A549 (cell line): ENCODE data around the gene TAAR9. TPM values are rescaled to one million over a fixed set of nuclear protein-coding genes. Genes with fewer than 3 reads are reported as not detected.
A peak's percentile ranks its signal among the peaks of the same experiment; 100 is the strongest.
"Not testable (repeated sequence)": the region's sequence is repeated elsewhere in the genome, so short reads cannot be mapped to it uniquely, and the experiment has no call there.

Experiments
- ATAC-seq, 2 experiments: fragments of 200-7000 bp in 1 of 2; fragments of >200 bp in 1 of 2; cut with Nextera tagmentation in 1 of 2; cut with Tn5 transposase in 1 of 2; 3 replicates each; pipeline versions ENCODE4 v1.8.0 to v1.9.1; 2018 to 2020; ENCODE audit warnings: mild to moderate bottlenecking in 1 of 2, moderate library complexity in 1 of 2
- CTCF ChIA-PET: fragments of 300-600 bp; sonication (Branson Sonifier 250); formaldehyde crosslinking; extraction: SDS; loops from one replicate; lab custom pipeline; 2021; ENCODE audit warnings: antibody characterized with exemption, inconsistent platforms; lab: Yijun Ruan, JAX
- POLR2A ChIA-PET: fragments of 350-600 bp; formaldehyde crosslinking; extraction: SDS; loops from one replicate; lab custom pipeline; 2021; ENCODE audit warnings: antibody characterized with exemption, inconsistent platforms; lab: Yijun Ruan, JAX
- DNase-seq, 2 experiments: peaks; one replicate each; pipeline versions ENCODE4 v3.0.0 to v3.0.0-alpha.2; 2011 to 2016; ENCODE audit warnings: low read depth in 1 of 2, low spot score in 1 of 2
- FAIRE-seq: peaks from 2 replicates; lab custom pipeline; 2011; peaks lifted over from hg19 to GRCh38; lab: Jason Lieb, UNC
- H3K27ac ChIP-seq, 2 experiments: fragments of >200 bp; sonication (Bioruptor Twin); formaldehyde crosslinking; 3 replicates each; pipeline ENCODE4 v1.5.1; 2016 to 2017
- H3K4me1 ChIP-seq: fragments of >200 bp; sonication (Bioruptor Twin); formaldehyde crosslinking; 3 replicates; pipeline ENCODE4 v1.6.1; 2016
- H3K4me2 ChIP-seq: fragments of >200 bp; sonication (Bioruptor Twin); formaldehyde crosslinking; 3 replicates; pipeline ENCODE4 v1.6.1; 2016
- H3K4me3 ChIP-seq: fragments of >200 bp; sonication (Bioruptor Twin); formaldehyde crosslinking; 3 replicates; pipeline ENCODE4 v1.5.1; 2016
- H3K9me3 ChIP-seq: fragments of >200 bp; sonication (Bioruptor Twin); formaldehyde crosslinking; 3 replicates; pipeline ENCODE4 v1.6.1; 2016
- ATOH8 ChIP-seq: fragments of 250-450 bp; sonication (Bioruptor Pico); IDR thresholded peaks from 2 replicates; pipeline ENCODE4 v1.5.0; 2020; ENCODE audit warnings: low read depth, mild to moderate bottlenecking, moderate library complexity
- BCL3 ChIP-seq: fragments of >200 bp; sonication (Bioruptor Twin); formaldehyde crosslinking; IDR thresholded peaks from 3 replicates; pipeline ENCODE4 v1.6.1; 2016
- BHLHE40 ChIP-seq: IDR thresholded peaks from 2 replicates; pipeline ENCODE4 v1.6.1; 2012; ENCODE audit warnings: low read depth, low read length, inconsistent platforms
- CHD4 ChIP-seq: fragments of 200-600 bp; sonication (generic); IDR thresholded peaks from 2 replicates; pipeline ENCODE4 v1.6.1; 2016; ENCODE audit warnings: antibody characterized with exemption, mild to moderate bottlenecking, borderline replicate concordance
- CTCF ChIP-seq: fragments of >200 bp; sonication (Bioruptor Twin); formaldehyde crosslinking; IDR thresholded peaks from 3 replicates; pipeline ENCODE4 v1.5.1; 2016
- EHF ChIP-seq: fragments of 250-450 bp; sonication (Bioruptor Pico); IDR thresholded peaks from 2 replicates; pipeline ENCODE4 v1.5.0; 2020; ENCODE audit warnings: mild to moderate bottlenecking
- EHMT2 ChIP-seq: fragments of 200-600 bp; sonication (generic); IDR thresholded peaks from 2 replicates; pipeline ENCODE4 v1.6.1; 2016; ENCODE audit warnings: antibody characterized with exemption, low read depth, mild to moderate bottlenecking, moderate library complexity
- ESRRA ChIP-seq: fragments of 150-350 bp; IDR thresholded peaks from 2 replicates; pipeline ENCODE4 v1.6.1; 2014; ENCODE audit warnings: mild to moderate bottlenecking, low read length, borderline replicate concordance
- HDAC2 ChIP-seq: fragments of 200-600 bp; sonication (generic); IDR thresholded peaks from 2 replicates; pipeline ENCODE4 v1.6.1; 2016
- HMGXB4 ChIP-seq: fragments of 250-450 bp; sonication (Bioruptor Pico); IDR thresholded peaks from 2 replicates; pipeline ENCODE4 v1.5.0; 2021; ENCODE audit warnings: mild to moderate bottlenecking, moderate library complexity, borderline replicate concordance
- JUN ChIP-seq, 2 experiments: fragments of >200 bp; sonication (Bioruptor Twin); formaldehyde crosslinking; IDR thresholded peaks; 2 replicates in 1 of 2; 3 replicates in 1 of 2; pipeline ENCODE4 v1.6.1; 2016 to 2017
- KDM1A ChIP-seq: fragments of 200-600 bp; sonication (generic); IDR thresholded peaks from 2 replicates; pipeline ENCODE4 v1.6.1; 2016; ENCODE audit warnings: low read depth, mild to moderate bottlenecking
- MAFK ChIP-seq: fragments of 450-650 bp; IDR thresholded peaks from 2 replicates; pipeline ENCODE4 v1.6.1; 2014; ENCODE audit not compliant: partially characterized antibody
- MYC ChIP-seq: IDR thresholded peaks from 2 replicates; pipeline ENCODE4 v1.6.1; 2012; ENCODE audit warnings: mild to moderate bottlenecking, inconsistent platforms, low read length, improper control_type of control experiment, borderline replicate concordance
- NFE2L2 ChIP-seq: fragments of 150-350 bp; conservative IDR thresholded peaks from 2 replicates; pipeline ENCODE4 v1.6.1; 2014; ENCODE audit warnings: low read length
- POLR2AphosphoS2 ChIP-seq: conservative IDR thresholded peaks from 2 replicates; pipeline ENCODE4 v1.6.1; 2012; ENCODE audit warnings: low read length, improper control_type of control experiment, inconsistent platforms
- RAD21 ChIP-seq, 2 experiments: fragments of >200 bp in 1 of 2; sonication (Bioruptor Twin) in 1 of 2; formaldehyde crosslinking in 1 of 2; IDR thresholded peaks in 1 of 2; conservative IDR thresholded peaks in 1 of 2; 2 replicates in 1 of 2; 3 replicates in 1 of 2; pipeline ENCODE4 v1.6.1; 2012 to 2018; ENCODE audit warnings: inconsistent platforms in 1 of 2
- RCOR1 ChIP-seq: fragments of 150-350 bp; IDR thresholded peaks from 2 replicates; pipeline ENCODE4 v1.6.1; 2014; ENCODE audit warnings: antibody characterized with exemption, low read length, low read depth
- RFX5 ChIP-seq: fragments of 450-650 bp; IDR thresholded peaks from 2 replicates; pipeline ENCODE4 v1.7.1; 2014; ENCODE audit warnings: antibody characterized with exemption, mild to moderate bottlenecking, moderate library complexity
- SMC3 ChIP-seq: fragments of >200 bp; sonication (Bioruptor Twin); formaldehyde crosslinking; IDR thresholded peaks from 3 replicates; pipeline ENCODE4 v1.6.1; 2018; ENCODE audit warnings: inconsistent platforms
- TFCP2L1 ChIP-seq: fragments of 250-450 bp; sonication (Bioruptor Pico); IDR thresholded peaks from 2 replicates; pipeline ENCODE4 v1.5.0; 2021; ENCODE audit warnings: mild to moderate bottlenecking
- ZFP36 ChIP-seq: fragments of 450-650 bp; IDR thresholded peaks from 2 replicates; pipeline ENCODE4 v1.6.1; 2014; ENCODE audit warnings: borderline replicate concordance; ENCODE audit not compliant: partially characterized antibody
- ZSCAN20 ChIP-seq: fragments of 250-450 bp; sonication (Bioruptor Pico); IDR thresholded peaks from 2 replicates; pipeline ENCODE4 v1.8.0; 2022; ENCODE audit warnings: mild to moderate bottlenecking, moderate library complexity
- WGBS: methylation state at CpG from one replicate; pipeline ENCODE4 v1.1.6; 2017; ENCODE audit errors: missing lambda C conversion rate; 5-methylcytosine and 5-hydroxymethylcytosine counted together
- polyA plus RNA-seq, 4 experiments: library from polyadenylated mRNA; depleted of rRNA in 3 of 4; stranded (reverse); fragments of >200 nt; fragmentation: RNase III in 1 of 4; extraction: RNeasy Plus Mini Kit Qiagen cat#74134 plus additional on column Dnase treatment in 1 of 4; gene quantifications; 2 replicates in 3 of 4; 3 replicates in 1 of 4; pipeline ENCODE4 v1.2.3, GENCODE V29; 2011 to 2017

TAAR9 gene
- polyA plus RNA-seq, 2 of the 4 experiments (the other 2 are of a cell fraction): not detected

- WGBS: 16% methylated on average over 9 of the region's 9 CpGs
Measured at GRCh38 chr6:132530293-132530974, 7.6 kb upstream of the TAAR9 start.

GRCh38 chr6:132534546-132534945, 3.5 kb upstream of the TAAR9 start:
- H3K27ac ChIP-seq, DNase-seq, H3K4me1 ChIP-seq, ATAC-seq, H3K4me2 ChIP-seq, H3K9me3 ChIP-seq, H3K4me3 ChIP-seq, POLR2A ChIA-PET, FAIRE-seq: not testable (repeated sequence)
- CTCF ChIA-PET: interaction anchor here (0.6 kb wide), 1 partner anchor 24 kb away, joined by 3 read pairs; no protein-coding TSS in a partner anchor
- whole genome bisulfite sequencing: 47% methylated on average over 2 of the region's 2 CpGs

More at GRCh38 chr6:132530293-132530974, 7.6 kb upstream of the TAAR9 start:
- FAIRE-seq (no peak), ATAC-seq (peak; percentile 73 to 84; a peak in 4 of 6 replicates), DNase-seq (peak in 1 of 2 experiments; percentile 60)
- Histone ChIP-seq H3K4me2 (peak overlapping the region; percentile 82), H3K27ac (no peak overlapping the region), H3K4me3 (peak overlapping the region; percentile 32; the same call in 2 of the 3 replicates), H3K9me3 (no peaks in the 10 kb centered on the region), H3K4me1 (peaks cover 8% of the 10 kb centered on the region)
- TF ChIP-seq MAFK (no peak), RAD21 (conservative IDR thresholded peaks at IDR 0.05 in 1 of 2, IDR thresholded peaks at IDR 0.05 in 1 of 2) (peak; percentile 73 to 74), SMC3 (peak; percentile 47; the same call in 2 of the 3 replicates), MYC (no peak), KDM1A (no peak), EHF (CRISPR knock-in tag) (no peak), NFE2L2 (no peak), TFCP2L1 (CRISPR knock-in tag) (no peak), ESRRA (no peak), POLR2AphosphoS2 (no peak), CTCF (peak; percentile 77), BHLHE40 (no peak), RCOR1 (no peak)
- ChIA-PET CTCF (interaction anchor here (0.6 to 2.1 kb wide), 15 partner anchors 10 to 293 kb away, joined by 3 to 6 read pairs (median 3); partner anchors contain the start of genes SLC18B1, STX7 and TAAR8), POLR2A (no interaction called here)

GRCh38 chr6:132537145-132537544, 932 bp upstream of the TAAR9 start:
- no peaks in the 10 kb centered on the region for H3K4me1 ChIP-seq
- WGBS: 51% methylated on average over 3 of the region's 3 CpGs
- H3K4me3 ChIP-seq: no peak overlapping the region
- FAIRE-seq (no peak), DNase-seq (no peak), ATAC-seq (no peak)
- no peaks in the 10 kb centered on the region for H3K9me3 ChIP-seq
- H3K4me2 ChIP-seq: no peak overlapping the region
- ChIA-PET POLR2A (no interaction called here), CTCF (interaction anchor here (0.9 kb wide), 1 partner anchor 261 kb away, joined by 3 read pairs; the partner anchor contains the start of gene SLC18B1)
- TF ChIP-seq JUN (IDR thresholded peaks at IDR 0.05) (no peak), ATOH8 (no peak), HMGXB4 (no peak), ZSCAN20 (CRISPR knock-in tag) (no peak), BCL3 (no peak), HDAC2 (no peak), CHD4 (no peak), EHMT2 (no peak), RFX5 (no peak), ZFP36 (no peak)
- H3K27ac ChIP-seq: no peak overlapping the region
